ENCODE measurements around the gene HSPB2. TPM values are rescaled to one million over a fixed set of nuclear protein-coding genes. Genes with fewer than 3 reads are reported as not detected.
A peak's percentile ranks its signal among the peaks of the same experiment; 100 is the strongest.
"Not testable (repeated sequence)": the region's sequence is repeated elsewhere in the genome, so short reads cannot be mapped to it uniquely, and the experiment has no call there.

HSPB2 gene
- polyA plus RNA-seq, 1 experiment, result 0.41 TPM

DNA sequence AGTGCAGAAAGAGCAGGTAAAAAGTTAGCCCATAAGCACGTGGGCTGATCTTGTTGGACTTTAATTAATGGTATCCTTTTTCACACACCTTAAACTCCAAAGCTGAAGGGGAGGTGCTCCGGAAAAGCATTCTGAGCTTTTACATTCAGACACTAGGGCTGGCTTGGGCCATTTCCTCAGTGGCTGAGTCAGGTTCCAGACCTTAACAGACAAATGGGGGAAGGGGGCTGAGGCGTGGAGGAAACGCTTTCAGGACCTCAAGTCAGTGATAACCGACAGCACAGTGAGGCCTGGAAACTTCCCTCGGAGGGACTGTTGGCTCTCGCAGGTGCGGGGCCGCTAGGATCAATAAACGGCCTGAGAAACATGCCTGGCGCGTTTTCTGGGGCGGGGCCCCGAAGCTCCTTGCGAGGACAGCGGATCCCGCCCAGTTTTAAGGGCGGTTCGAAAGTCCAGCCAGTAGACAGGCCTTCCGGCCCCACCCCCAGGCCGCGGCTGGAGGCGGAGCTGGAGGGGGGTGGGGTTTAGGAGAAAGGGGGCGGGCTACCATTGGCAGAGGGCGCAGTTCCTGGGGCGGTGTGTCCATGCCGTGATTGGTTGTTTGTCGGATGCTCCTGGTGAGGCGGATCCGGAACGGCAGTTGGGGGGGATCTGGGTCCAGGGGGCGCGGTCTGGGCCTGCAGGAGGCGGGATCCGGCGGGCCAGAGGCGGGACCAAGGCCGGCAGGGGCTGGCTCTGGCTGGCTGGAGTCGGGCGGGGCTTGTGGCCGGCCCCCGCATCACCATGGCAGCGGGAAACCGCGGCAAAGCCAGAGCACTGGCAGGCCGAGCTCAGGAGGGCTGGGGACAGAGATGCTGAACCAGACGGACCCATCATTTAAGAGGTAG lies 14.2 kb downstream of the HSPB2 start:
- H3K27ac ChIP-seq (ENCODE audit: low read depth, low read length), result peak overlapping the region; percentile 47
- peak overlapping the region; percentile 59 for H3K4me3 ChIP-seq (ENCODE audit: low read depth, low read length)
- CTCF ChIA-PET, result interaction anchor here (0.6 to 2.2 kb wide), 7 partner anchors 9 to 70 kb away, joined by 3 to 13 read pairs (median 3); no protein-coding TSS in a partner anchor
- DNase-seq (ENCODE audit: low read depth, low spot score), result peak; percentile 95
- H3K9me3 ChIP-seq (ENCODE audit: control insufficient read depth, insufficient read depth, low read length), result no peaks in the 10 kb centered on the region
- POLR2A ChIA-PET, result interaction anchor here (0.5 to 1.7 kb wide), 9 partner anchors 13 to 155 kb away, joined by 3 to 8 read pairs (median 4); partner anchors contain the start of genes ALG9 and HSPB2
- no peaks in the 10 kb centered on the region for H3K27me3 ChIP-seq (ENCODE audit: control insufficient read depth, insufficient read depth, low read length)
- TF ChIP-seq, protein P1, sequence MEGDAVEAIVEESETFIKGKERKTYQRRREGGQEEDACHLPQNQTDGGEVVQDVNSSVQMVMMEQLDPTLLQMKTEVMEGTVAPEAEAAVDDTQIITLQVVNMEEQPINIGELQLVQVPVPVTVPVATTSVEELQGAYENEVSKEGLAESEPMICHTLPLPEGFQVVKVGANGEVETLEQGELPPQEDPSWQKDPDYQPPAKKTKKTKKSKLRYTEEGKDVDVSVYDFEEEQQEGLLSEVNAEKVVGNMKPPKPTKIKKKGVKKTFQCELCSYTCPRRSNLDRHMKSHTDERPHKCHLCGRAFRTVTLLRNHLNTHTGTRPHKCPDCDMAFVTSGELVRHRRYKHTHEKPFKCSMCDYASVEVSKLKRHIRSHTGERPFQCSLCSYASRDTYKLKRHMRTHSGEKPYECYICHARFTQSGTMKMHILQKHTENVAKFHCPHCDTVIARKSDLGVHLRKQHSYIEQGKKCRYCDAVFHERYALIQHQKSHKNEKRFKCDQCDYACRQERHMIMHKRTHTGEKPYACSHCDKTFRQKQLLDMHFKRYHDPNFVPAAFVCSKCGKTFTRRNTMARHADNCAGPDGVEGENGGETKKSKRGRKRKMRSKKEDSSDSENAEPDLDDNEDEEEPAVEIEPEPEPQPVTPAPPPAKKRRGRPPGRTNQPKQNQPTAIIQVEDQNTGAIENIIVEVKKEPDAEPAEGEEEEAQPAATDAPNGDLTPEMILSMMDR (IDR thresholded peaks at IDR 0.05; ENCODE audit: low read depth, low read length), result no peak

DNA sequence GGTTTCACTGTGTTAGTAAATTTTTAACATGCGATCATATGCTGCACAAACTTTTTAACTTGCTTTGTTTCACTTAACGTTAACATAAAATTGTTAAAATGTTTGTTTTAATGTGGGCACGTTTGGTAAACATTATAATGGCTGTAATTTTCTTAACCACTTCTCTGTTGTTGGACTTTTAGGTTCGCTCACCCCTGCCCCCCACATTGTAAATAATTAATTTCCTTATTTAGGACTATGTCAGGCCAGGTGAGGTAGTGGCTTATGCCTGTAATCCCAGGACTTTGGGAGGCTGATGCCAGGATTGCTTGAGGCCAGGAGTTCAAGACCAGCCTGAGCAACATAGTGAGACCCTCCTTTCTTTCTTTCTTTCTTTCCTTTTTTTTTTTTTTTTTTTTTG lies 17.9 kb downstream of the HSPB2 start:
- no peaks in the 10 kb centered on the region for H3K27me3 ChIP-seq (ENCODE audit: control insufficient read depth, insufficient read depth, low read length)
- H3K4me3 ChIP-seq (ENCODE audit: low read depth, low read length), result no peak overlapping the region
- CTCF ChIA-PET, result interaction anchor here (0.6 to 3.7 kb wide), 10 partner anchors 15 to 482 kb away, joined by 3 to 42 read pairs (median 8); no protein-coding TSS in a partner anchor
- no peaks in the 10 kb centered on the region for H3K9me3 ChIP-seq (ENCODE audit: control insufficient read depth, insufficient read depth, low read length)
- POLR2A ChIA-PET, result no interaction called here
- TF ChIP-seq, protein P1 (IDR thresholded peaks at IDR 0.05; ENCODE audit: low read depth, low read length), result no peak
- H3K27ac ChIP-seq (ENCODE audit: low read depth, low read length), result no peak overlapping the region
- DNase-seq (ENCODE audit: low read depth, low spot score), result no peak

DNA sequence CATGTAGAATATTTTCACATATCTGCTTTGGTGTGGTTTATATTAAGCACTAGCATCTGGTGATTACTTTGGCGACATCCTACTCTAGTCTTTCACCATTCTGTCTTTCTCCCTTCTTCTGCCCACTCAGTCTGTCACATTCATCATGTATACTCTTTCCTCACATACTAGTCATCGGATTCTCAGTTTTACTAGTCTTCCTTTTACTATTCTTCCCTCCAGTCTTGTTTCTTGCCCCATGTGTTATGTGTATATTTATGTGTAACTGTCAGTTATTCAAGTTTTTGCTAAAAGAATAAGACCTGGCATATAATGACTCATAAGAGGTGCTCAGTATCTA lies 20.0 kb downstream of the HSPB2 start:
- Histone ChIP-seq H3K27ac (ENCODE audit: low read depth, low read length) (no peak overlapping the region), H3K27me3 (ENCODE audit: control insufficient read depth, insufficient read depth, low read length) (no peaks in the 10 kb centered on the region), H3K9me3 (ENCODE audit: control insufficient read depth, insufficient read depth, low read length) (no peaks in the 10 kb centered on the region), H3K4me3 (ENCODE audit: low read depth, low read length) (no peak overlapping the region)
- no peak for DNase-seq (ENCODE audit: low read depth, low spot score)
- ChIA-PET POLR2A (no interaction called here), CTCF (interaction anchor here (0.7 to 3.7 kb wide), 8 partner anchors 13 to 65 kb away, joined by 3 to 42 read pairs (median 12); no protein-coding TSS in a partner anchor)
- TF ChIP-seq, protein P1 (IDR thresholded peaks at IDR 0.05; ENCODE audit: low read depth, low read length), result no peak

DNA sequence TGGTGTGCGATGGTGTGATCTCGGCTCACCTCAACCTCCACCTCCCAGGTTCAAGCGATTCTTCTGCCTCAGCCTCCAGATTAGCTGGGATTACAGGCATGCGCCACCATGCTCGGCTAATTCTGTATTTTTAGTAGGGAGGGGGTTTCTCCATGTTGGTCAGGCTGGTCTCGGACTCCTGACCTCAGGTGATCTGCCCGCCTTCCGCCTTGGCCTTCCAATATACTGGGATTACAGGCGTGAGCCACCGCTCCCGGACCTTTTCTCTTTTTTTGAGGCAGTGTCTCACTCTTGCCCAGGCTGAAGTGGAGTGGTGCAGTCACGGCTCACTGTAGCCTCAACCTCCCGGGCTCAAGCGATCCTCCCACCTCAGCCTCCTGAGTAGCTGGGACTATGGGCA lies 20.6 kb downstream of the HSPB2 start:
- POLR2A ChIA-PET; H3K9me3 ChIP-seq (ENCODE audit: control insufficient read depth, insufficient read depth, low read length); DNase-seq (ENCODE audit: low read depth, low spot score); H3K4me3 ChIP-seq (ENCODE audit: low read depth, low read length); H3K27me3 ChIP-seq (ENCODE audit: control insufficient read depth, insufficient read depth, low read length); H3K27ac ChIP-seq (ENCODE audit: low read depth, low read length): not testable (repeated sequence)
- CTCF ChIA-PET, result interaction anchor here (1.3 to 7.4 kb wide), 3 partner anchors 49 to 286 kb away, joined by 3 to 52 read pairs (median 15); no protein-coding TSS in a partner anchor

DNA sequence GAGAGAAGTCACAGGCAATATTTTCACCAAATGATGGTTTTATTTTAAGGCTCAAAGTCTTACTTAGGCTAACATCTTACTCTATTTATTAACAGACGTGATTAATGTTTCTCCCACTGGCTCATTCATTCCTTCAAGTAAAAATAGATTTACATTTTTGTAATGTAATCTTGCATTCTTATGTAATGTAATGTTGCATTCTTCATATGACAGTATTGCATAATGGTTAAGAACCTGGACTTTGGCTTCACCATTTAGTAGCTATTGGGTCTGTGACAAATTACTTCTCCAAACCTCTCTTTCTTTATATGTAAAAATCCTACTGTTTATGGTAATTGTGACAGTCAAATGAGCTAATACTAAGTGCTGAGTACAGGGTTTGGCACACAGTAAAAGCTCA lies 21.3 kb downstream of the HSPB2 start:
- DNase-seq (ENCODE audit: low read depth, low spot score), result no peak
- TF ChIP-seq, protein P1 (IDR thresholded peaks at IDR 0.05; ENCODE audit: low read depth, low read length), result no peak
- H3K27ac ChIP-seq (ENCODE audit: low read depth, low read length), result no peak overlapping the region

More for the DNA sequence above, 21.3 kb downstream of the HSPB2 start:
- ChIA-PET POLR2A (interaction anchor here (0.6 kb wide), 1 partner anchor 44 kb away, joined by 3 read pairs; no protein-coding TSS in a partner anchor), CTCF (interaction anchor here (0.6 to 7.4 kb wide), 6 partner anchors 10 to 382 kb away, joined by 3 to 52 read pairs (median 4); no protein-coding TSS in a partner anchor)
- Histone ChIP-seq H3K27me3 (ENCODE audit: control insufficient read depth, insufficient read depth, low read length) (no peaks in the 10 kb centered on the region), H3K4me3 (ENCODE audit: low read depth, low read length) (no peak overlapping the region), H3K9me3 (ENCODE audit: control insufficient read depth, insufficient read depth, low read length) (no peaks in the 10 kb centered on the region)
